AG04449 (cell line): Measurements from ENCODE around the gene PIPOX.

Source experiments
- CTCF ChIA-PET: fragments of 350-600 bp; formaldehyde crosslinking; extraction: SDS; loops from one replicate; lab custom pipeline; 2021; ENCODE audit warnings: antibody characterized with exemption; lab: Yijun Ruan, JAX
- POLR2A ChIA-PET: fragments of 400-600, 350-600 bp; formaldehyde crosslinking; extraction: SDS; loops from one replicate; lab custom pipeline; 2020; ENCODE audit warnings: antibody characterized with exemption, inconsistent platforms; lab: Yijun Ruan, JAX
- DNase-seq: peaks from one replicate; pipeline ENCODE4 v3.0.0-alpha.2; 2010; ENCODE audit warnings: low read depth, low spot score
- H3K4me3 ChIP-seq: 2 replicates; pipeline ENCODE4 v1.5.1; 2011; ENCODE audit warnings: low read depth, mild to moderate bottlenecking, control low read depth, low read length
- CTCF ChIP-seq: IDR thresholded peaks from one replicate; pipeline ENCODE4 v1.5.1; 2011; ENCODE audit warnings: mild to moderate bottlenecking, moderate library complexity, low read length, control low read depth, inconsistent platforms; ENCODE audit not compliant: insufficient read depth; ENCODE audit errors: missing control alignments

The PIPOX gene

GRCh38 chr17:29062215-29062614, 19.3 kb downstream of the PIPOX start:
- no peak overlapping the region for H3K4me3 ChIP-seq
- ChIA-PET POLR2A (no interaction called here), CTCF (interaction anchor here (0.5 to 3.6 kb wide), 3 partner anchors 54 to 714 kb away, joined by 3 to 19 read pairs (median 5); no protein-coding TSS in a partner anchor)
- DNase-seq, result no peak
- no peak for TF ChIP-seq CTCF

DNA sequence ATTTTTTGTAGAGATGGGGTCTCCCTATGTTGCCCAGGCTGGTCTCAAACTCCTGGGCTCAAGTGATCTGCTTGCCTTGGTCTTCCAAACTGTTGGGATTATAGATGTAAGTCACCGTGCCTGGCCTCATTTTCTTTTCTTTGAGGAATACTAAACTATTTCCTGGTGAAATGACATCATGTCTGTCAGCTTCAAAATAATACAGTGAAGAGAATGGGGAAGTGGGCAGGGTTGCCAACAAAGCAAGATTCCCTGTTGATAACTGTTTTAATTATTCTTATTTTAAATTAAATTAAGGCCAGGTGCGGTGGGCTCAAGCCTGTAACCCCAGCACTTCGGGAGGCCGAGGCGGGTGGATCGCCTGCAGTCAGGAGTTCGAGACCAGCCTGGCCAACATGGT, 21.1 kb downstream of the PIPOX start:
- ChIA-PET CTCF (interaction anchor here (0.7 to 3.6 kb wide), 5 partner anchors 13 to 95 kb away, joined by 3 to 19 read pairs (median 3); no protein-coding TSS in a partner anchor), POLR2A (interaction anchor here (0.8 kb wide), 1 partner anchor 90 kb away, joined by 3 read pairs; no protein-coding TSS in a partner anchor)
- no peak for DNase-seq
- TF ChIP-seq CTCF, result no peak
- no peak overlapping the region for H3K4me3 ChIP-seq

DNA sequence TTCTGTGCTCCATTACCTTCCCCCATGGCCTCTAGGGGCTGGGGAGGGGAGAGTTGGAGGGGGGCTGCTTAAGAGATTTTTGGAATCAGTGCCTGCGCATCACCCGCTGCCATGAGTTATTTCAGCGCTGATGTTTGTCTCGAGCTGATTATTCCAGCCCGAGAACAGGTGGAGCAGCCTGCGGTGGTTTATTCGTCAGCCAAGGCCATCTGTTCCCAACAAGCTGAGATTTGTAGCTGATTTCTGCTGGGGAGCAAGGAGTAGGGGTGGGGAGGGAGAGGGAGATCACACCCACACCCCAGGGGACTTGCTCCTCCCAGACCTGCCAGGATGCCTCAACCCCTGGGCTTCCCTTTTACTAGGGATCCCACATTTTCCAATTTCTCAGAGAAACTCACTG, 23.1 kb downstream of the PIPOX start:
- ChIA-PET CTCF (interaction anchor here (1.9 kb wide), 1 partner anchor 100 kb away, joined by 6 read pairs; no protein-coding TSS in a partner anchor), POLR2A (no interaction called here)
- no peak overlapping the region for H3K4me3 ChIP-seq
- DNase-seq, result no peak
- no peak for TF ChIP-seq CTCF

DNA sequence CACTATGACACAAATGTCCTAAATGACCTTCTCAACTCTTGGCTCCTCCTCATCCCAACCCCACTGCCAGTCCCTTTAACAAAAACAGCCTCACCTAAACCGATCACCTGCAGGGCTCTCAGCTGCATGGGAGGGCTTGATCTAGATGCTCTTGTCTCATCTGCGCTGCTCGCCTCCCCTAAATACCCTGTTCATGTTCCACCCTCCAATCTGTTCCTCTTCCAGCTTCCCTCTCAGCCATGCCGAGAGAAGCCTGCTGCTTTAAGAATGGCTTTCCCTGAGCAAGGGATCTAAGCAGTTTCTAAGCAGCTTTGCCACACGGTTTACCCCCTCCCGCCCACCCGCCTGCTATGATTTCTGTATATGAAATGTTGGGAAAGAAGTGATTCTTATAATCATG, 23.7 kb downstream of the PIPOX start:
- no peak for DNase-seq
- CTCF ChIA-PET, result interaction anchor here (0.7 to 4.0 kb wide), 4 partner anchors 15 to 113 kb away, joined by 3 to 15 read pairs (median 4); no protein-coding TSS in a partner anchor
- no peak overlapping the region for H3K4me3 ChIP-seq
- POLR2A ChIA-PET, result no interaction called here
- no peak for TF ChIP-seq CTCF

DNA sequence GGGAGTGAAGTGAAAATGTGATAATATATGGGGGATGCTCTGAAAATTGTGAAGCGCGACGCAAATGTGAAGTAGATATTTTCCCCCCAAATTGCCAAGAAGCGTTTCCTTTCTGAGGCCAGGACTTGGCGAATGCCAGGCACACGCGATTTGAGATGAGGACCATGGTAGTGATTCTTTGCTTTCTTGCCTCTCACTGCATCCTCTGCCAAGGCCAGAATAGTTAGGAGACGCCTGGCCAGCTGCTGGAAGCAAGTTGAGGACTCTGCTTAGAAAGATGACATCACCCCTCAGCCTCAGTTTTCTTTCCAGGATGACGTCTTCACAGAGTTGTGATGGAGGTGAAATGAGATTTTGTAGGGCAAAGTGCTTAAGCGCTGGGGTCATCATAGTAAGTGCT, 25.9 kb downstream of the PIPOX start:
- no peak for TF ChIP-seq CTCF
- ChIA-PET CTCF (interaction anchor here (4.0 kb wide), 1 partner anchor 43 kb away, joined by 15 read pairs; no protein-coding TSS in a partner anchor), POLR2A (no interaction called here)
- H3K4me3 ChIP-seq, result no peak overlapping the region
- DNase-seq, result no peak

DNA sequence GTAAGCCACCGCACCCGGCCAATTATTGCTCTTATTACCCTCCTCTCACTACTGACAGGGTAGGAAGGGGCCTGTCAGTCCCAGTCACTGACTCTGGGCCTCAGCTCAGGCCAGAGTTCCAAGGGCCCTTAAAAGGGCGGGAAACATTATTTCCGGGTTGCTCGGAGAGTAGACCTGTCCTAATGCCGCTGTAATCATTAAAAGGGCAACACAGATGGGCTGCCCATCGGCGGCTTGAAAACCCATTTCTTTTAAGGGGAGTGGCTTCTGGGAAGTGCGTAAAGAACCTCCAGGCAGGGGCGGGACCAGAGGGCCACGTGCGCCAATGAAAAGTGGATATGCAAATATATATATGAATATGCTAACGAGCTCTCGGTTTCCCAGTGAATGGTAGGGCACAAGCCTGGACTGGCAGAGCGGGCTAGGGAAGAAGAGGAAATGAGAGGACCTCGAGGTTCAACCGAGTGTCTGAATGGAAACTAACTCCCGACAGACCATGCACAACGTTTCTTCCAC, 26.6 kb downstream of the PIPOX start:
- CTCF ChIA-PET, result interaction anchor here (1.2 to 4.0 kb wide), 3 partner anchors 42 to 104 kb away, joined by 4 to 15 read pairs (median 4); no protein-coding TSS in a partner anchor
- no peak for TF ChIP-seq CTCF
- H3K4me3 ChIP-seq, result no peak overlapping the region
- POLR2A ChIA-PET, result no interaction called here
- no peak for DNase-seq
